ENCODE measurements around the gene RILPL2. TPM values are rescaled to one million over a fixed set of nuclear protein-coding genes. Genes with fewer than 3 reads are reported as not detected.
"Not testable (repeated sequence)": the region's sequence is repeated elsewhere in the genome, so short reads cannot be mapped to it uniquely, and the experiment has no call there.

Gene RILPL2
- total RNA-seq, 1 experiment from 2014 or later, result 5.0 TPM

DNA sequence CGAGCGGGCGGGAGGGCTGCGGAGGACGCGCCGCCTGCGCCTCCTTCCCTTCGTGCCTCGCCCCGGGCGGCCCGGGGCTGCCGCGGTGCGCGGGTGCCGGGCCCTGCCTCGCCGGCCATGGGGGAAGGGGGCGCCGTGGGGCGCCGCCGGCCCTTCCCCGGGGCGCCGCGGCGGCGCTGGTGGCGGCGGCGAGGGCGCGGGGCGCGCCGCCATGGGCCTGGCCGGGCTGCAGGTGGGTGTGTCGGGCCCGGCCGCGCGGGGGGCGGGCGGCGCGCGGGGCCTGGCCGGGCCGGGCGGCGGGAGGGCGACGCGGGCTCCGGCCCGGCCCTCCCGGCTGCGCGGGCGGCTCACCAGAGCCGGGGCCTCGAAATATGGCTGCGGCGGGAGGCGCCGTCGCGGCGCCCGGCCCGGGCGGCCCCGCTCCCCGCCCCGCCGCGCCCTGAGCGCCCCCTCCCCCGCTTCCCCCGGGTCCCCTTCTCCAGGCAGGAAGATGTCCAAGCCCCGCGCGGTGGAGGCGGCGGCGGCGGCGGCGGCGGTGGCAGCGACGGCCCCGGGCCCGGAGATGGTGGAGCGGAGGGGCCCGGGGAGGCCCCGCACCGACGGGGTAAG lies 47.4 kb downstream of the RILPL2 start:
- in situ Hi-C loops (cut with HindIII; ENCODE audit: low sequenced_read_pairs), result no loop called here
- no peak for DNase-seq (ENCODE audit: low spot score)

DNA sequence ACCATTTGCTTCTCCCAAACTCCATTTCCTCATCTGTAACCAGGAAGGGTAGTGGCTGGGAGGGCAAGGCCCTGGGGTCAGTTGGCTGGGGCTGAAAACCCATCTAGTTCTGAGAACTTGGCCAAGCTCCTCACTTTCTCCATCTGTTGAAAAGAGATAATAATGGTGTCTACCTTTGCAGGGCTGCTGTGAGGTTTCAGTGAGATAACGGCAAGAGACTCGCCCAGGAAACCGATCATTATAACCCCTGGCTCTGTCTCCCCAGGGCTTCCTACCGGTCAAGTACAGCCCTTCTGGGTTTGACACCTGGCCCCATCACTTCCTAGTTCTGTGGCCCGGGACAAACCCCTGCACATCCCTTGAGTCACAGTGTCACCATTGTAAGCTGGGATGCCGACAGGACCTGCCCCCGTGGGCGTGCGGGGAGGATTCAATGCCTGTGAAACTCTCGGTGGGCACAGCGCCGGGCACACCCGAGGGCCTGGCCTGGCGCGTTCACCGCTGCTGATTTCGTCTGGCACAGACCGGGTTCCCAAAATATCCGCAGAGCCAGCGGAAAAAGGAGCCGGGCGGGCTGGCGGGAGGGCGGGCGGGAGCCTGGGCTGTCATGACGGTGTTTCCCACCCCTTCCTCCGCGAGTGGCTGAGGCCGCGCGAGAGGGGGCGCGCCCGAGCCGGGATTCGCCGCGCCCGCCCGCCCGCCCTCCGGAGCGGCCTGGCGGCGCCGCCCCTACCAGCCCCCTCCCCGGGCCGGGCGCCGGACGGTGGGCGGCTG lies 48.1 kb downstream of the RILPL2 start:
- peak; percentile 74 for DNase-seq (ENCODE audit: low spot score)
- in situ Hi-C loops (cut with HindIII; ENCODE audit: low sequenced_read_pairs), result no loop called here

DNA sequence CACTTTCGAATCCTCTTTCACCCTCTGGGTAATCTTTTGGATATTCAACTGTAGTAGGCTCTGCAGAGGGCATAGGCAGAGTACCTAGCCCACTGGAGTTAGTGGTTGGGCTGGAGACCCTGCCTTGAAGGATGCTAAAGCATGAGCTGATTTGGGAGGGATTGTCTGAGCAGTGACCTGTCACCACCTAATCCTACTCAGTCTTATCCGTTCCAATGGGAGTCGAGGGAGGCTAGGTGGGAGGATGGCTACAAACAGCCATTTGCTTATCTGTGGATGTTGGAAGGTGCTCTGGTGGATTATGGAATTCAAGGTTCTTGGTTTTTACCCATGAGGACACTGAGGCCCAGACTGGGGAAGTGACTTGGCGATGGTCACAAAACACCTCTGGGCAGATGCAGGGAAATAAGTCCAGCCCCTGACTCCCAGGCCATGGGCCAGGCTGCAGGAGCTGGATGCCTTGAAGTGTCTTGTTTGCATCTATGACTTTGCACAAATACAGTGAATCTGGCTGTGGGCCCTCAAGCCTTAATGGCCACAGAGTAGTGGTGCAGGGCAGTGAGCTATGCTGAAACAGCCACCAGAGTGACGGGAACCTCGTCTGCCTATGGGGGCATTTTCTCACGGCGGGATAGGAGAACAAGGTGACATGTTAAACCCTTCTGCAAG lies 48.8 kb downstream of the RILPL2 start:
- no peak for DNase-seq (ENCODE audit: low spot score)
- in situ Hi-C loops (cut with HindIII; ENCODE audit: low sequenced_read_pairs), result no loop called here

DNA sequence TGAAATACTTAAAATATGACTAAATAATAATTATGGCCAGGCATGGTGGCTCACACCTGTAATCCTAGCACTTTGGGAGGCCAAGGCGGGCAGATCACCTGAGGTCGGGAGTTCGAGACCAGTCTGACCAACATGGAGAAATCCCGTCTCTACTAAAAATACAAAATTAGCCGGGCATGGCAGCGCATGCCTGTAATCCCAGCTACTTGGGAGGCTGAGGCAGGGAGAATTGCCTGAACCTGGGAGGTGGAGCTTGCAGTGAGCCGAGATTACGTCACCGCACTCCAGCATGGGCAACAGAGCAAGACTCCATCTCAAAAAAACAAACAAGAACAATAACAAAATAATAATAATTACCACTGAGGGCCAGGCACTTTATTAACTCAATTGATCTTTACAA lies 50.9 kb downstream of the RILPL2 start:
- in situ Hi-C loops (cut with HindIII; ENCODE audit: low sequenced_read_pairs); DNase-seq (ENCODE audit: low spot score): not testable (repeated sequence)

DNA sequence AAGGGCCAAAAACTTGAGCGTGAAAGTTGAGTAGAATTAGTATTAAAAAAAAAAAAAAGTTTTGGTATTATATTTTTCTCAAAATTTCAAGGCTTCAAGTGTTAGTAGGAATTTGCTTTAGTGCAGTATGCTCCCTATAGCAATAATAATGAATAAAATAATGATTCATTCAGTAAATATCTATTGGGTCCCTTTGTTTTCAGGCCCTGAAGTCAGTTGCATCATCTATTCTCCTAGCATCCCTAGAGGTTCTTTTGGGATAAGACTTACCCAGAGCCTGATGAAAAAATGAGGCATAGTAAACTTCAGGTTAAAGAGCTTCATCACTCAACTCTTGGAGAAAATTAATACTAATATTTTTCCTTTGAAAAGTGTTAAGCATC lies 51.5 kb downstream of the RILPL2 start:
- no peak for DNase-seq (ENCODE audit: low spot score)
- in situ Hi-C loops (cut with HindIII; ENCODE audit: low sequenced_read_pairs), result no loop called here

DNA sequence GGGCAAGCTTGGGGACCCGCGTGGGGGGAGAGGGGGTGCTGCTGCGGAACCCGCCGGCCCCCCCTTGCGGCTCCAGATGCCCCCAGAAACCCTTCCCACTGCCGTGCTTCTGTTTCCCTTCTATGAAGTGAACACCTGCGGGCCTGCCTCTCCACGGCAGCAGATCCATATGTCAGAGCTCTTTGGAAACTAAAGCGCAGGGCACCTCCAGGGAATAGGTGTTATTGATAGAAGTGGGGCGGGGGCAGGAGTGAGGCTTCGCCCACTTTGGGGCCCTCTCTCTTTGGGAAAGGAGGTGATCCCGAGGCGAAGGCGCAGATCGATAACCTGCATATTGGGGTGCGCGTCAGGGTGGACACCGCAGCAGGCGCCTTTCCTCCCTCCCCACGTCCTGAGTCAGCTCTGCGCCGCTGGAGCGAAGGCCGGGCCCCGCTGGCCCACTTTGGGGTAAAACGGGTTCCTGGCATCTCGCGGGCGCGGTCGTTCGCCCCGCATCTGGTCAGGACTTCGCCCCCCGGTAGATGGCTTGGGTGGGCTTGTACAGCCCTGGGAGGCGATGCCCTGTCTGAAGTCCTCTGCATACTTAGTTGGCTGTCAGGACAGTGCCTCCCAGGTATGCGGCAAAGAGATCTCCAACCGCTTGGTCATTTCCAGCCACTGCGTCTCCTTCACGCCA lies 52.0 kb downstream of the RILPL2 start:
- no peak for DNase-seq (ENCODE audit: low spot score)
- in situ Hi-C loops (cut with HindIII; ENCODE audit: low sequenced_read_pairs), result no loop called here

DNA sequence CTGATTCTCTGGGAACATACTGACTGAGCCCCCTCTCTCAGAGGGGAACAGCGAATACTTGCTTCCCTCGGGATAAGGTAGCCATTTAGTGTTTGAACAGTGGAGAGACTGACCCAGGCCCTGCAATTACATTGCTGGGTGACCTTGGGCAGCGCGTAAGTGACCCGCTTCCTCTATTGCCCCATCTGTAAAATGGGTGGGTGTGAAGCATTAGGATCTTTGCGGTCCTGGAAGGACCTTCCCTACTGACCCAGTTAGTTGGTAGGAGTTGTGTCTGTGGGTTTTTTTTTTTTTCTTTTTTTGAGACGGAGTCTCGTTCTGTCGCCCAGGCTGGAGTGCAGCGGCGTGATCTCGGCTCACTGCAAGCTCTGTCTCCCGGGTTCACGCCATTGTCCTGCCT lies 53.8 kb downstream of the RILPL2 start:
- no peak for DNase-seq (ENCODE audit: low spot score)
- in situ Hi-C loops (cut with HindIII; ENCODE audit: low sequenced_read_pairs), result no loop called here

DNA sequence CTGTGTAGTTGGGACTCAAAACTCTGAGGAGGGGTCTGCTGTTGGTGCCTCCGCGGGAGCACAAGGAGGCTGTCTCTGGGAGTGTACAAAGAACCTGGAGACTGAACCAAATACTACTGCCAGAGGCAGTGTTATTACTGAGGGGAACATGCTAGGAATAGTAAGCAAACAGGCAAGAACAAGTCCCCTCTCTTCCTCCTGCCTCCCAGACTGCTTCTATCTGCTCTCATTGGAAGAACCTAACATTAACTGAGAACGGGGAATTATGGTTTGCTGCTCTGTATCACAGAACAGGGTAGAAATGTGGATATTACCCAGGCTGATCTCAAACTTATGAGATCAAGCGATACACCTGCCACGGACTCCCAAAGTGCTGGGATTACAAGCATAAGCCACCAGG lies 57.1 kb downstream of the RILPL2 start:
- in situ Hi-C loops (cut with HindIII; ENCODE audit: low sequenced_read_pairs), result no loop called here
- DNase-seq (ENCODE audit: low spot score), result no peak

DNA sequence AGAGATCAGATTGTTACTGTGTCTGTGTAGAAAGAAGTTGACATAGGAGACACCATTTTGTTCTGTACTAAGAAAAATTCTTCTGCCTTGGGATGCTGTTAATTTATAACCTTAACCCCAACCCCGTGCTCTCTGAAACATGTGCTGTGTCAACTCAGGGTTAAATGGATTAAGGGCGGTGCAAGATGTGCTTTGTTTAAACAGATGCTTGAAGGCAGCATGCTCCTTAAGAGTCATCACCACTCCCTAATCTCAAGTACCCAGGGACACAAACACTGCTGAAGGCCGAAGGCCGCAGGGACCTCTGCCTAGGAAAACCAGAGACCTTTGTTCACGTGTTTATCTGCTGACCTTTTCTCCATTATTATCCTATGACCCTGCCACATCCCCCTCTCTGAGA lies 64.1 kb downstream of the RILPL2 start:
- DNase-seq (ENCODE audit: low spot score); in situ Hi-C loops (cut with HindIII; ENCODE audit: low sequenced_read_pairs): not testable (repeated sequence)

DNA sequence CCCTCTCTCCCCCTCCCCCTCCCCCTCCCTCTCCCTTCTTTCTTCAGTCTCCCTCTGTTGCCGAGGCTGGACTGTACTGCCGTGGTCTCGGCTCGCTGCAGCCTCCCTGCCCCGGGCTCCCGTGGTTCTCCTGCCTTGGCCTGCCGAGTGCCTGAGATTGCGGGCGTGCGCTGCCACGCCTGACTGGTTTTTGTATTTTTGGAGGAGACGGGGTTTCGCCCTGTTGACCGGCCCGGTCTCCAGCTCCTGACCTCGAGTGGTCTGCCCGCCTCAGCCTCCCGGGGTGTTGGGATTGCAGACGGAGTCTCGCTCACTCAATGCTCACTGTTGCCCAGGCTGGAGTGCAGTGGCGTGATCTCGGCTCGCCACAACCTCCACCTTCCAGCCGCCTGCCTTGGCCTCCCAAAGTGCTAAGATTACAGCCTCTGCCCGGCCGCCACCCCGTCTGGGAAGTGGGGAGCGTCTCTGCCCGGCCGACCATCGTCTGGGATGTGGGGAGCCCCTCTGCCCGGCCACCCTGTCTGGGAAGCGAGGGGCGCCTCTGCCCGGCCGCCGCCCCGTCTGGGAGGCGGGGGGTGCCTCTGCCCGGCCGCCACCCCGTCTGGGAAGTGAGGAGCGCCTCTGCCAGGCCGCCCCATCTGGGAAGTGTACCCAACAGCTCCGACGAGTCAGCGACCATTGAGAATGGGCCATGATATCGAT lies 64.7 kb downstream of the RILPL2 start:
- DNase-seq (ENCODE audit: low spot score); in situ Hi-C loops (cut with HindIII; ENCODE audit: low sequenced_read_pairs): not testable (repeated sequence)

DNA sequence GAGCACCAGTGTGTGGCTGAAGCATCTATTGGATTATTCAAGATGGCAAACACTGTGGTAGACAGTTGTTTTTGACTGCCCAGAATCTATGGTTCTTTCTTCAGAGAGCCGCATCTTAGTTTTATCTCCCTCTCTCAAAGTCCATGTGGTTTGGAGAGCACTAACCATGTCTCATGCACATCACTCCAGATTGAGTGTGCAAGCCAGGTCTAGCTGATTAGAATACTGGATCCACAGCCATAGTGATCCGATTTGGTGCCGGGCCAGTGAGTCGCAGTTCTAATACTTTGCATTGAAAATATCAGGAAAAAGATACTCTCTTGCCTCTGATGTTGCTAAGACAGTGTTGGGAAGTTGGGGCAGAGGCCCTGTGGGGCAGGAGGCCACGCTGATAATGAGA lies 67.3 kb downstream of the RILPL2 start:
- in situ Hi-C loops (cut with HindIII; ENCODE audit: low sequenced_read_pairs), result no loop called here
- DNase-seq (ENCODE audit: low spot score), result no peak

DNA sequence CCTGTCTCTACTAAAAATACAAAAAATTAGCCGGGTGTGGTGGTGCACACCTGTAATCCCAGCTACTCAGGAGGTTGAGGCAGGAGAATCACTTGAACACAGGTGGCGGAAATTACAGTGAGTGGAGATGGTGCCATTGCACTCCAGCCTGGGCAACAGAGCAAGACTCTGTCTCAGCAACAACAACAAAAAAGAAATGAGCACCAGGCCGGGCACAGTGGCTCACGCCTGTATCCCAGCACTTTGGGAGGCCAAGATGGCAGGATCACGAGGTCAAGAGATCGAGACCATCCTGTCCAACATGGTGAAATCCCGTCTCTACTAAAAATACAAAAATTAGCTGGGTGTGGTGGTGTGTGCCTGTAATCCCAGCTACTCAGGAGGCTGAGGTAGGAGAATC lies 68.1 kb downstream of the RILPL2 start:
- DNase-seq (ENCODE audit: low spot score); in situ Hi-C loops (cut with HindIII; ENCODE audit: low sequenced_read_pairs): not testable (repeated sequence)

DNA sequence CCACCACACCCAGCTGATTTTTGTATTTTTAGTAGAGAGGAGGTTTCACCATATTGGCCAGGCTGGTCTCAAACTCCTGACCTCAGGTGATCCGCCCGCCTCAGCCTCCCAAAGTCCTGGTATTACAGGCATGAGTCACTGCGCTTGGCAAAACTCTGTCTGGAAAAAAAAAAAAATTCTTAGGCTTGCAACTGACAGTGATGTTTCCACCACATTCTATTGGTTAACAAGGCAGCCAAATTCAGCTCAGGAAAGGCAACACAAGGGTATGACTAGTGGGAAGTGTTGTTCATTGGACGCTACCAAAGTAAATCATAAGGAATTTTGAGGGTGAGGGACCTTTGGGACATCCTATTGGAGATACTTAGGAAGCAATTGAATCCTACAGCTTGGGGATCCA lies 69.0 kb downstream of the RILPL2 start:
- no peak for DNase-seq (ENCODE audit: low spot score)
- in situ Hi-C loops (cut with HindIII; ENCODE audit: low sequenced_read_pairs), result no loop called here

Other genes starting within 250 kb of the RILPL2 start
- 43.2 and 52.6 TPM in 2 replicates for gene MPHOSPH9, start 203.5 kb downstream of the RILPL2 start, total RNA-seq (2014; rRNA removed; shearing (Covaris generic))
- 13.5 and 17.5 TPM in 2 replicates for gene MTRFR, start 203.2 kb downstream of the RILPL2 start, total RNA-seq (2014; rRNA removed; shearing (Covaris generic))
- gene CDK2AP1, start 164.8 kb downstream of the RILPL2 start, total RNA-seq (2014; rRNA removed; shearing (Covaris generic)), result 132 and 223 TPM in 2 replicates
- 9.7 and 16.0 TPM in 2 replicates for gene SBNO1, start 71.8 kb downstream of the RILPL2 start, total RNA-seq (2014; rRNA removed; shearing (Covaris generic))
- gene KMT5A, start 52.6 kb downstream of the RILPL2 start, total RNA-seq (2014; rRNA removed; shearing (Covaris generic)), result 24.1 and 58.2 TPM in 2 replicates
- 6.3 and 9.1 TPM in 2 replicates for gene SNRNP35, start 21.5 kb upstream of the RILPL2 start, total RNA-seq (2014; rRNA removed; shearing (Covaris generic))
- gene RILPL1, start 97.0 kb upstream of the RILPL2 start, total RNA-seq (2014; rRNA removed; shearing (Covaris generic)), result 22.2 and 38.2 TPM in 2 replicates
- 259 and 337 TPM in 2 replicates for gene TMED2, start 147.9 kb upstream of the RILPL2 start, total RNA-seq (2014; rRNA removed; shearing (Covaris generic))
- 26.8 and 29.3 TPM in 2 replicates for gene DDX55, start 165.4 kb upstream of the RILPL2 start, total RNA-seq (2014; rRNA removed; shearing (Covaris generic))
- 48.8 and 91.2 TPM in 2 replicates for gene EIF2B1, start 197.0 kb upstream of the RILPL2 start, total RNA-seq (2014; rRNA removed; shearing (Covaris generic))
- gene GTF2H3, start 197.1 kb upstream of the RILPL2 start, total RNA-seq (2014; rRNA removed; shearing (Covaris generic)), result 19.9 and 37.1 TPM in 2 replicates
- gene TCTN2, start 234.4 kb upstream of the RILPL2 start, total RNA-seq (2014; rRNA removed; shearing (Covaris generic)), result 6.7 and 13.0 TPM in 2 replicates

Data from G401 (cell line).